ENCODE results near the gene SLC38A9. TPM values are rescaled to one million over a fixed set of nuclear protein-coding genes. Genes with fewer than 3 reads are reported as not detected.

Gene SLC38A9
- total and polyA plus RNA-seq, 7 experiments from 2014 or later = 12.2 to 32.6 (median 22.2) TPM

GRCh38 chr5:55674340-55674739 lies 37.8 kb downstream of the SLC38A9 start:
- CTCF ChIA-PET = no interaction called here
- Mint-ChIP-seq H3K4me1 (peaks cover 0 to 21% (median 8%) of the 10 kb centered on the region in 7 donors), H3K9me3 (no peaks in the 10 kb centered on the region), H3K36me3 (peaks cover 0 to 17% (median 9%) of the 10 kb centered on the region in 5 donors), H3K27ac (no peak overlapping the region), H3K4me3 (no peak overlapping the region), H3K27me3 (no peaks in the 10 kb centered on the region)
- H3K9me3 ChIP-seq (ENCODE audit: control insufficient read depth in 2 of 3, low read length in 3 of 3) = no peaks in the 10 kb centered on the region
- POLR2A ChIA-PET = interaction anchor here (0.5 kb wide), 1 partner anchor 133 kb away, joined by 3 read pairs; no protein-coding TSS in a partner anchor
- intact Hi-C loops (cut with micrococcal nuclease) = no loop called here
- H3K4me1 ChIP-seq (ENCODE audit: control insufficient read depth in 2 of 2, insufficient read depth in 2 of 2, low read length in 2 of 2) = no peaks in the 10 kb centered on the region
- no peak overlapping the region for H3K4me3 ChIP-seq (ENCODE audit: low read length)
- ATAC-seq = no peak
- no peak overlapping the region for H3K27ac ChIP-seq (ENCODE audit: low read depth, low read length)
- H3K36me3 ChIP-seq (ENCODE audit: control insufficient read depth in 2 of 3, insufficient read depth in 3 of 3, low read length in 3 of 3) = no peaks in the 10 kb centered on the region
- no peak for DNase-seq
- H3K27me3 ChIP-seq (ENCODE audit: control insufficient read depth in 2 of 2, insufficient read depth in 2 of 2, low read length in 2 of 2) = no peaks in the 10 kb centered on the region

GRCh38 chr5:55672477-55672911 lies 39.6 kb downstream of the SLC38A9 start:
- no peaks in the 10 kb centered on the region for H3K27me3 Mint-ChIP-seq
- DNase-seq (no peak), ATAC-seq (no peak)
- Histone ChIP-seq H3K9me3 (ENCODE audit: control insufficient read depth in 2 of 3, low read length in 3 of 3) (no peaks in the 10 kb centered on the region), H3K4me1 (ENCODE audit: control insufficient read depth in 2 of 2, insufficient read depth in 2 of 2, low read length in 2 of 2) (no peaks in the 10 kb centered on the region), H3K36me3 (ENCODE audit: control insufficient read depth in 2 of 3, insufficient read depth in 3 of 3, low read length in 3 of 3) (no peaks in the 10 kb centered on the region), H3K27ac (ENCODE audit: low read depth, low read length) (no peak overlapping the region), H3K27me3 (ENCODE audit: control insufficient read depth in 2 of 2, insufficient read depth in 2 of 2, low read length in 2 of 2) (no peaks in the 10 kb centered on the region), H3K4me3 (ENCODE audit: low read length) (no peak overlapping the region)
- no peak overlapping the region for H3K4me3 Mint-ChIP-seq
- peaks cover 0 to 18% (median 16%) of the 10 kb centered on the region in 5 donors for H3K36me3 Mint-ChIP-seq
- ChIA-PET CTCF (no interaction called here), POLR2A (no interaction called here)
- no peak overlapping the region for H3K27ac Mint-ChIP-seq
- H3K9me3 Mint-ChIP-seq = no peaks in the 10 kb centered on the region
- intact Hi-C loops (cut with micrococcal nuclease) = no loop called here
- H3K4me1 Mint-ChIP-seq = peaks cover 0 to 20% (median 3%) of the 10 kb centered on the region in 7 donors

- Mint-ChIP-seq H3K27ac (no peak overlapping the region), H3K9me3 (no peaks in the 10 kb centered on the region), H3K4me1 (peaks cover 0 to 20% (median 3%) of the 10 kb centered on the region in 7 donors), H3K27me3 (no peaks in the 10 kb centered on the region), H3K36me3 (peaks cover 0 to 22% (median 16%) of the 10 kb centered on the region in 5 donors), H3K4me3 (no peak overlapping the region)
- H3K9me3 ChIP-seq (ENCODE audit: control insufficient read depth in 2 of 3, low read length in 3 of 3) = no peaks in the 10 kb centered on the region
- DNase-seq = no peak
- ATAC-seq = no peak
- ChIA-PET POLR2A (interaction anchor here (0.6 to 0.7 kb wide), 2 partner anchors 218 to 219 kb away, joined by 3 read pairs; no protein-coding TSS in a partner anchor), CTCF (no interaction called here)
- no peaks in the 10 kb centered on the region for H3K27me3 ChIP-seq (ENCODE audit: control insufficient read depth in 2 of 2, insufficient read depth in 2 of 2, low read length in 2 of 2)
- H3K27ac ChIP-seq (ENCODE audit: low read depth, low read length) = no peak overlapping the region
- H3K36me3 ChIP-seq (ENCODE audit: control insufficient read depth in 2 of 3, insufficient read depth in 3 of 3, low read length in 3 of 3) = no peaks in the 10 kb centered on the region
- H3K4me1 ChIP-seq (ENCODE audit: control insufficient read depth in 2 of 2, insufficient read depth in 2 of 2, low read length in 2 of 2) = no peaks in the 10 kb centered on the region
- no peak overlapping the region for H3K4me3 ChIP-seq (ENCODE audit: low read length)
- intact Hi-C loops (cut with micrococcal nuclease) = no loop called here
Measured at GRCh38 chr5:55671975-55672374, 40.1 kb downstream of the SLC38A9 start.

GRCh38 chr5:55668356-55668755 lies 43.8 kb downstream of the SLC38A9 start:
- ATAC-seq = no peak
- Mint-ChIP-seq H3K4me3 (no peak overlapping the region), H3K36me3 (peaks cover 0 to 26% (median 21%) of the 10 kb centered on the region in 5 donors), H3K9me3 (no peaks in the 10 kb centered on the region), H3K4me1 (peaks cover 0 to 8% (median 0%) of the 10 kb centered on the region in 7 donors), H3K27ac (no peak overlapping the region), H3K27me3 (no peaks in the 10 kb centered on the region)
- CTCF ChIA-PET = no interaction called here
- POLR2A ChIA-PET = no interaction called here
- H3K9me3 ChIP-seq (ENCODE audit: control insufficient read depth in 2 of 3, low read length in 3 of 3) = no peaks in the 10 kb centered on the region
- H3K27ac ChIP-seq (ENCODE audit: low read depth, low read length) = no peak overlapping the region
- intact Hi-C loops (cut with micrococcal nuclease) = no loop called here
- DNase-seq = no peak
- H3K36me3 ChIP-seq (ENCODE audit: control insufficient read depth in 2 of 3, insufficient read depth in 3 of 3, low read length in 3 of 3) = no peaks in the 10 kb centered on the region
- no peaks in the 10 kb centered on the region for H3K27me3 ChIP-seq (ENCODE audit: control insufficient read depth in 2 of 2, insufficient read depth in 2 of 2, low read length in 2 of 2)
- no peak overlapping the region for H3K4me3 ChIP-seq (ENCODE audit: low read length)
- no peaks in the 10 kb centered on the region for H3K4me1 ChIP-seq (ENCODE audit: control insufficient read depth in 2 of 2, insufficient read depth in 2 of 2, low read length in 2 of 2)

GRCh38 chr5:55667938-55668337 lies 44.2 kb downstream of the SLC38A9 start:
- intact Hi-C loops (cut with micrococcal nuclease) = no loop called here
- Mint-ChIP-seq H3K4me1 (peaks cover 0 to 4% (median 0%) of the 10 kb centered on the region in 7 donors), H3K27me3 (no peaks in the 10 kb centered on the region), H3K36me3 (peaks cover 0 to 26% (median 19%) of the 10 kb centered on the region in 5 donors), H3K9me3 (no peaks in the 10 kb centered on the region), H3K4me3 (no peak overlapping the region), H3K27ac (no peak overlapping the region)
- Histone ChIP-seq H3K9me3 (ENCODE audit: control insufficient read depth in 2 of 3, low read length in 3 of 3) (no peaks in the 10 kb centered on the region), H3K4me3 (ENCODE audit: low read length) (no peak overlapping the region), H3K27me3 (ENCODE audit: control insufficient read depth in 2 of 2, insufficient read depth in 2 of 2, low read length in 2 of 2) (no peaks in the 10 kb centered on the region), H3K27ac (ENCODE audit: low read depth, low read length) (no peak overlapping the region), H3K36me3 (ENCODE audit: control insufficient read depth in 2 of 3, insufficient read depth in 3 of 3, low read length in 3 of 3) (no peaks in the 10 kb centered on the region), H3K4me1 (ENCODE audit: control insufficient read depth in 2 of 2, insufficient read depth in 2 of 2, low read length in 2 of 2) (no peaks in the 10 kb centered on the region)
- ChIA-PET POLR2A (no interaction called here), CTCF (no interaction called here)
- ATAC-seq (no peak), DNase-seq (no peak)

GRCh38 chr5:55665065-55665464 lies 47.1 kb downstream of the SLC38A9 start:
- H3K9me3 ChIP-seq (ENCODE audit: control insufficient read depth in 2 of 3, low read length in 3 of 3) = no peaks in the 10 kb centered on the region
- no peaks in the 10 kb centered on the region for H3K27me3 Mint-ChIP-seq
- H3K4me1 Mint-ChIP-seq = peaks cover 0 to 9% (median 0%) of the 10 kb centered on the region in 7 donors
- ChIA-PET CTCF (no interaction called here), POLR2A (no interaction called here)
- H3K36me3 Mint-ChIP-seq = peaks cover 4 to 38% (median 18%) of the 10 kb centered on the region in 5 donors
- H3K27ac Mint-ChIP-seq = no peak overlapping the region
- no peaks in the 10 kb centered on the region for H3K4me1 ChIP-seq (ENCODE audit: control insufficient read depth in 2 of 2, insufficient read depth in 2 of 2, low read length in 2 of 2)
- H3K27me3 ChIP-seq (ENCODE audit: control insufficient read depth in 2 of 2, insufficient read depth in 2 of 2, low read length in 2 of 2) = no peaks in the 10 kb centered on the region
- no peaks in the 10 kb centered on the region for H3K36me3 ChIP-seq (ENCODE audit: control insufficient read depth in 2 of 3, insufficient read depth in 3 of 3, low read length in 3 of 3)
- no peak overlapping the region for H3K4me3 Mint-ChIP-seq
- no peaks in the 10 kb centered on the region for H3K9me3 Mint-ChIP-seq
- H3K27ac ChIP-seq (ENCODE audit: low read depth, low read length) = no peak overlapping the region
- intact Hi-C loops (cut with micrococcal nuclease) = no loop called here
- DNase-seq (no peak), ATAC-seq (no peak)
- H3K4me3 ChIP-seq (ENCODE audit: low read length) = no peak overlapping the region

GRCh38 chr5:55657443-55657842 lies 54.7 kb downstream of the SLC38A9 start:
- Histone ChIP-seq H3K27me3 (ENCODE audit: control insufficient read depth in 2 of 2, insufficient read depth in 2 of 2, low read length in 2 of 2) (no peaks in the 10 kb centered on the region), H3K9me3 (ENCODE audit: control insufficient read depth in 2 of 3, low read length in 3 of 3) (no peaks in the 10 kb centered on the region), H3K36me3 (ENCODE audit: control insufficient read depth in 2 of 3, insufficient read depth in 3 of 3, low read length in 3 of 3) (no peaks in the 10 kb centered on the region), H3K4me3 (ENCODE audit: low read length) (no peak overlapping the region), H3K4me1 (ENCODE audit: control insufficient read depth in 2 of 2, insufficient read depth in 2 of 2, low read length in 2 of 2) (no peaks in the 10 kb centered on the region), H3K27ac (ENCODE audit: low read depth, low read length) (no peak overlapping the region)
- Mint-ChIP-seq H3K4me3 (no peak overlapping the region), H3K4me1 (peaks cover 0 to 8% (median 2%) of the 10 kb centered on the region in 7 donors), H3K27ac (peak overlapping the region in 1 of 9 donors; percentile 33), H3K9me3 (no peaks in the 10 kb centered on the region), H3K36me3 (peaks cover 4 to 39% (median 27%) of the 10 kb centered on the region in 5 donors), H3K27me3 (no peaks in the 10 kb centered on the region)
- ChIA-PET POLR2A (interaction anchor here (0.6 kb wide), 1 partner anchor 21 kb away, joined by 4 read pairs; no protein-coding TSS in a partner anchor), CTCF (no interaction called here)
- ATAC-seq (no peak), DNase-seq (no peak)
- intact Hi-C loops (cut with micrococcal nuclease) = no loop called here

Data from naive thymus-derived CD4-positive, alpha-beta T cell (primary cell).